Skin of body (tissue), 2 donors: ENCODE measurements around the gene SPATA32. TPM values are rescaled to one million over a fixed set of nuclear protein-coding genes. Genes with fewer than 3 reads are reported as not detected.
"Not testable (repeated sequence)": the region's sequence is repeated elsewhere in the genome, so short reads cannot be mapped to it uniquely, and the experiment has no call there.

Experiments used
- DNase-seq: peaks from one replicate; lab custom pipeline; 2025; lab: John Stamatoyannopoulos, UW
- total RNA-seq: library from RNA; depleted of rRNA; stranded (reverse); fragments of >200 nt; gene quantifications from one replicate; pipeline ENCODE4 v1.2.3, GENCODE V29; 2014

The SPATA32 gene
- not detected for total RNA-seq

GRCh38 chr17:45261577-45262515, at the start of gene SPATA32:
Gene SPATA32 (minus strand): TSS chr17:45262094. CDS start chr17:45262016, 78 bp downstream.
- DNase-seq = no peak

GRCh38 chr17:45311401-45311759, 49.5 kb upstream of the SPATA32 start:
- no peak for DNase-seq

GRCh38 chr17:45310380-45311324, 48.8 kb upstream of the SPATA32 start:
- no peak for DNase-seq

GRCh38 chr17:45309400-45309799, 47.5 kb upstream of the SPATA32 start:
- DNase-seq = no peak

- DNase-seq = no peak
Measured at GRCh38 chr17:45308840-45309239, 46.9 kb upstream of the SPATA32 start.

GRCh38 chr17:45308016-45308365, 46.1 kb upstream of the SPATA32 start:
- DNase-seq = no peak

GRCh38 chr17:45307290-45308015, 45.6 kb upstream of the SPATA32 start:
- DNase-seq = no peak

GRCh38 chr17:45306623-45307022, 44.7 kb upstream of the SPATA32 start:
- no peak for DNase-seq

GRCh38 chr17:45306094-45306493, 44.2 kb upstream of the SPATA32 start:
- no peak for DNase-seq

- no peak for DNase-seq
Measured at GRCh38 chr17:45305530-45306087, 43.7 kb upstream of the SPATA32 start.

GRCh38 chr17:45302649-45303173, 40.8 kb upstream of the SPATA32 start:
- no peak for DNase-seq

GRCh38 chr17:45302220-45302619, 40.3 kb upstream of the SPATA32 start:
- DNase-seq = not testable (repeated sequence)

- no peak for DNase-seq
Measured at GRCh38 chr17:45301674-45302073, 39.8 kb upstream of the SPATA32 start.

GRCh38 chr17:45300060-45300751, 38.3 kb upstream of the SPATA32 start:
- no peak for DNase-seq

GRCh38 chr17:45299361-45299760, 37.5 kb upstream of the SPATA32 start:
- DNase-seq = peak; percentile 58

GRCh38 chr17:45298546-45299285, 36.8 kb upstream of the SPATA32 start:
- DNase-seq = no peak

- DNase-seq = no peak
Measured at GRCh38 chr17:45296833-45297124, 34.9 kb upstream of the SPATA32 start.

- DNase-seq = no peak
Measured at GRCh38 chr17:45296003-45296832, 34.3 kb upstream of the SPATA32 start.

GRCh38 chr17:45294506-45294905, 32.6 kb upstream of the SPATA32 start:
- DNase-seq = no peak
